Upper lobe of left lung (tissue), 4 donors: Measurements from ENCODE around the gene GPRC6A.

Experiments
- EP300 ChIP-seq, 4 donors: sonication (generic); formaldehyde crosslinking; IDR thresholded peaks; one replicate each; pipeline ENCODE4 v1.5.1; 2017; ENCODE audit warnings: antibody characterized with exemption in 4 of 4, control low read depth in 2 of 4
- POLR2A ChIP-seq, 4 donors: fragments of 450-650 bp; IDR thresholded peaks; one replicate each; pipeline ENCODE4 v1.5.1; 2016 to 2017; ENCODE audit warnings: antibody characterized with exemption in 4 of 4, mild to moderate bottlenecking in 2 of 4
- POLR2AphosphoS5 ChIP-seq, 2 donors: sonication (generic); formaldehyde crosslinking; IDR thresholded peaks; one replicate each; pipeline ENCODE4 v1.5.1; 2017; ENCODE audit warnings: antibody characterized with exemption in 2 of 2
- TF ChIP-seq, protein P1 (sequence below), 6 experiments: fragments of 450-650 bp in 4 of 6; fragments of 200-600 bp in 2 of 6; sonication (generic) in 2 of 6; IDR thresholded peaks; one replicate each; pipeline ENCODE4 v1.5.1; 2016 to 2019; ENCODE audit warnings: antibody characterized with exemption in 6 of 6

DNA sequence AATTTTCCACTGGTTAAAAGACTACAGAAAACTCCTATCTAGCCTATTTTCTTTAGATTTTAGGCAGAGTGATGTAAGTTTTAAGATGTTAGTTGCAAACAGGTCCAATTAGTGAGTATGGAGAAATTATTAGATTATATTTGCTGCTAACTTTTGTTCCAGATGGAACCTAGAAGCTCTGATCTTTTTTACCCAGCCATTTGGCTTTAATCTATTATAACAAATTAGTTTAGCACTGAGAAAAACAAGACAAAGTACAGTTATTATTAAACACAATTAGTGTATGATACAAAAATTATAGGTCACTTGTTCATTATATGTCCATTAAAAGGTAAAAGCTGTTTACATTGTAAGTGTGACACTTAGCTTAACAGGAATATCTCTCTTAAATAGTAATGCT, 65.8 kb downstream of the GPRC6A start:
- TF ChIP-seq, protein P1, sequence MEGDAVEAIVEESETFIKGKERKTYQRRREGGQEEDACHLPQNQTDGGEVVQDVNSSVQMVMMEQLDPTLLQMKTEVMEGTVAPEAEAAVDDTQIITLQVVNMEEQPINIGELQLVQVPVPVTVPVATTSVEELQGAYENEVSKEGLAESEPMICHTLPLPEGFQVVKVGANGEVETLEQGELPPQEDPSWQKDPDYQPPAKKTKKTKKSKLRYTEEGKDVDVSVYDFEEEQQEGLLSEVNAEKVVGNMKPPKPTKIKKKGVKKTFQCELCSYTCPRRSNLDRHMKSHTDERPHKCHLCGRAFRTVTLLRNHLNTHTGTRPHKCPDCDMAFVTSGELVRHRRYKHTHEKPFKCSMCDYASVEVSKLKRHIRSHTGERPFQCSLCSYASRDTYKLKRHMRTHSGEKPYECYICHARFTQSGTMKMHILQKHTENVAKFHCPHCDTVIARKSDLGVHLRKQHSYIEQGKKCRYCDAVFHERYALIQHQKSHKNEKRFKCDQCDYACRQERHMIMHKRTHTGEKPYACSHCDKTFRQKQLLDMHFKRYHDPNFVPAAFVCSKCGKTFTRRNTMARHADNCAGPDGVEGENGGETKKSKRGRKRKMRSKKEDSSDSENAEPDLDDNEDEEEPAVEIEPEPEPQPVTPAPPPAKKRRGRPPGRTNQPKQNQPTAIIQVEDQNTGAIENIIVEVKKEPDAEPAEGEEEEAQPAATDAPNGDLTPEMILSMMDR (IDR thresholded peaks at IDR 0.05): no peak
- no peak for TF ChIP-seq POLR2A (IDR thresholded peaks at IDR 0.05)
- no peak for TF ChIP-seq EP300 (IDR thresholded peaks at IDR 0.05)
- TF ChIP-seq POLR2AphosphoS5 (IDR thresholded peaks at IDR 0.05): no peak
